GM13976 (cell line): ENCODE data around the gene PPP1R9B.

Experiments
- DNase-seq: peaks from one replicate; pipeline ENCODE4 v3.0.0; 2012; ENCODE audit warnings: low spot score
- CTCF ChIP-seq: IDR thresholded peaks from 2 replicates; pipeline ENCODE4 v1.5.1; 2012; ENCODE audit warnings: borderline replicate concordance, mild to moderate bottlenecking; ENCODE audit not compliant: insufficient read depth; ENCODE audit errors: extremely low read depth, missing control alignments, control extremely low read depth
- in situ Hi-C: fragments of 300-500 bp; cut with MboI; formaldehyde crosslinking; loops from one replicate; pipeline ENCODE4 v1.12.0; 2022; ENCODE audit warnings: low sequenced_read_pairs, mixed read lengths, inconsistent platforms; ENCODE audit not compliant: unreplicated experiment

Gene PPP1R9B

GRCh38 chr17:50149417-50150353, 792 bp downstream of the PPP1R9B start:
- in situ Hi-C loops, result no loop called here
- DNase-seq, result no peak
- TF ChIP-seq CTCF, result peak; percentile 26

- DNase-seq, result no peak
- in situ Hi-C loops, result no loop called here
- no peak for TF ChIP-seq CTCF
Observed at GRCh38 chr17:50149091-50149416, 1.4 kb downstream of the PPP1R9B start.

GRCh38 chr17:50148226-50149090, 2.0 kb downstream of the PPP1R9B start:
- peak; percentile 85 for DNase-seq
- TF ChIP-seq CTCF, result no peak
- in situ Hi-C loops, result no loop called here

- in situ Hi-C loops, result no loop called here
- no peak for DNase-seq
- TF ChIP-seq CTCF, result no peak
Observed at GRCh38 chr17:50147841-50148225, 2.6 kb downstream of the PPP1R9B start.

- TF ChIP-seq CTCF, result no peak
- in situ Hi-C loops, result no loop called here
- DNase-seq, result peak; percentile 62
Observed at GRCh38 chr17:50146927-50147665, 3.4 kb downstream of the PPP1R9B start.
